HepG2 (cell line): Measurements from ENCODE around the gene JPT1. TPM values are rescaled to one million over a fixed set of nuclear protein-coding genes. Genes with fewer than 3 reads are reported as not detected.

Source experiments
- MYC ChIP-seq: sonication (generic); formaldehyde crosslinking; IDR thresholded peaks from 2 replicates; pipeline ENCODE4 v1.9.0; 2021; ENCODE audit warnings: missing genetic modification reagents, borderline replicate concordance
- NFE2L1 ChIP-seq: sonication (generic); formaldehyde crosslinking; IDR thresholded peaks from 2 replicates; pipeline ENCODE4 v1.4.0; 2020; ENCODE audit warnings: missing genetic modification reagents, mild to moderate bottlenecking, borderline replicate concordance
- NR1H2 ChIP-seq: sonication (generic); formaldehyde crosslinking; IDR thresholded peaks from 2 replicates; pipeline ENCODE4 v1.8.1; 2022; ENCODE audit warnings: low read depth, missing genetic modification reagents, borderline replicate concordance
- PHF8 ChIP-seq: sonication (generic); formaldehyde crosslinking; IDR thresholded peaks from 2 replicates; pipeline ENCODE4 v1.5.0; 2020; ENCODE audit warnings: missing genetic modification reagents
- POLR2G ChIP-seq: fragments of 200-400 bp; formaldehyde crosslinking; IDR thresholded peaks from 2 replicates; pipeline ENCODE4 v1.6.1; 2018; ENCODE audit warnings: mild to moderate bottlenecking, low read depth, low read length, moderate library complexity
- RELA ChIP-seq: sonication (generic); formaldehyde crosslinking; IDR thresholded peaks from 2 replicates; pipeline ENCODE4 v1.4.0; 2020; ENCODE audit warnings: missing genetic modification reagents
- RXRB ChIP-seq: IDR thresholded peaks from 2 replicates; pipeline ENCODE4 v1.6.1; 2016; ENCODE audit warnings: borderline replicate concordance, missing genetic modification reagents, missing compliant biosample characterization
- SP1 ChIP-seq, 2 experiments: fragments of 450-650 bp in 1 of 2; sonication (generic) in 1 of 2; formaldehyde crosslinking in 1 of 2; IDR thresholded peaks; 2 replicates each; pipeline versions ENCODE4 v1.4.0 to v1.6.1; 2016 to 2020; ENCODE audit warnings: missing genetic modification reagents in 1 of 2
- SP4 ChIP-seq: sonication (generic); formaldehyde crosslinking; IDR thresholded peaks from 2 replicates; pipeline ENCODE4 v1.8.1; 2023; ENCODE audit warnings: mild to moderate bottlenecking, missing genetic modification reagents
- SRSF9 ChIP-seq: fragments of 200-400 bp; formaldehyde crosslinking; IDR thresholded peaks from 2 replicates; pipeline ENCODE4 v1.6.1; 2018; ENCODE audit warnings: borderline replicate concordance, mild to moderate bottlenecking, low read depth, low read length; ENCODE audit not compliant: insufficient read depth, poor library complexity, severe bottlenecking
- ZFP41 ChIP-seq: sonication (generic); formaldehyde crosslinking; IDR thresholded peaks from 2 replicates; pipeline ENCODE4 v1.4.0; 2020; ENCODE audit warnings: mild to moderate bottlenecking, missing genetic modification reagents, borderline replicate concordance
- ZNF256 ChIP-seq: sonication (generic); formaldehyde crosslinking; conservative IDR thresholded peaks from 2 replicates; pipeline ENCODE4 v1.4.0; 2020; ENCODE audit warnings: missing genetic modification reagents
- polyA plus RNA-seq, 8 experiments: library from polyadenylated mRNA; depleted of rRNA in 3 of 8; stranded (reverse) in 7 of 8; unstranded in 1 of 8; fragments of >200 nt; fragmentation: Illumina TruSeq in 4 of 8; extraction: Trizol in 4 of 8; gene quantifications; 2 replicates each; pipeline versions ENCODE4 v1.2.1 to v1.2.3, GENCODE V29; 2011 to 2016; ENCODE audit warnings: low read depth in 4 of 8, missing spikeins in 1 of 8, mixed read lengths in 1 of 8; ENCODE audit not compliant: insufficient read depth in 1 of 8
- total RNA-seq, 5 experiments: library from RNA; depleted of rRNA; stranded (reverse); fragments of >200 nt; fragmentation: Illumina TruSeq; extraction: Trizol; gene quantifications; 2 replicates each; pipeline ENCODE4 v1.2.3, GENCODE V29; 2016; ENCODE audit warnings: low read depth in 1 of 5
- TF ChIP-seq, protein P1 (sequence below): sonication (generic); formaldehyde crosslinking; IDR thresholded peaks from 2 replicates; pipeline ENCODE4 v1.4.0; 2020; ENCODE audit warnings: missing genetic modification reagents, borderline replicate concordance
- TF ChIP-seq, protein P2 (sequence below): sonication (generic); formaldehyde crosslinking; IDR thresholded peaks from 2 replicates; pipeline ENCODE4 v1.4.0; 2020; ENCODE audit warnings: missing genetic modification reagents
- TF ChIP-seq, protein P3 (sequence below): sonication (generic); formaldehyde crosslinking; IDR thresholded peaks from 2 replicates; pipeline ENCODE4 v1.4.0; 2020; ENCODE audit warnings: mild to moderate bottlenecking, missing genetic modification reagents
- TF ChIP-seq, protein P4 (sequence below): sonication (generic); formaldehyde crosslinking; IDR thresholded peaks from 2 replicates; pipeline ENCODE4 v1.4.0; 2020; ENCODE audit warnings: missing genetic modification reagents, borderline replicate concordance
- TF ChIP-seq, protein P5 (sequence below): IDR thresholded peaks from 2 replicates; pipeline ENCODE4 v1.6.1; 2012; ENCODE audit warnings: inconsistent platforms
- TF ChIP-seq, protein P6 (sequence below): sonication (generic); formaldehyde crosslinking; conservative IDR thresholded peaks from 2 replicates; pipeline ENCODE4 v1.4.0; 2020; ENCODE audit warnings: missing genetic modification reagents

Gene JPT1
- total and polyA plus RNA-seq, 2 of the 13 experiments (the other 11 are each of a cell fraction or from before 2014, with no cell fraction given) = 43.3 to 256 TPM

DNA sequence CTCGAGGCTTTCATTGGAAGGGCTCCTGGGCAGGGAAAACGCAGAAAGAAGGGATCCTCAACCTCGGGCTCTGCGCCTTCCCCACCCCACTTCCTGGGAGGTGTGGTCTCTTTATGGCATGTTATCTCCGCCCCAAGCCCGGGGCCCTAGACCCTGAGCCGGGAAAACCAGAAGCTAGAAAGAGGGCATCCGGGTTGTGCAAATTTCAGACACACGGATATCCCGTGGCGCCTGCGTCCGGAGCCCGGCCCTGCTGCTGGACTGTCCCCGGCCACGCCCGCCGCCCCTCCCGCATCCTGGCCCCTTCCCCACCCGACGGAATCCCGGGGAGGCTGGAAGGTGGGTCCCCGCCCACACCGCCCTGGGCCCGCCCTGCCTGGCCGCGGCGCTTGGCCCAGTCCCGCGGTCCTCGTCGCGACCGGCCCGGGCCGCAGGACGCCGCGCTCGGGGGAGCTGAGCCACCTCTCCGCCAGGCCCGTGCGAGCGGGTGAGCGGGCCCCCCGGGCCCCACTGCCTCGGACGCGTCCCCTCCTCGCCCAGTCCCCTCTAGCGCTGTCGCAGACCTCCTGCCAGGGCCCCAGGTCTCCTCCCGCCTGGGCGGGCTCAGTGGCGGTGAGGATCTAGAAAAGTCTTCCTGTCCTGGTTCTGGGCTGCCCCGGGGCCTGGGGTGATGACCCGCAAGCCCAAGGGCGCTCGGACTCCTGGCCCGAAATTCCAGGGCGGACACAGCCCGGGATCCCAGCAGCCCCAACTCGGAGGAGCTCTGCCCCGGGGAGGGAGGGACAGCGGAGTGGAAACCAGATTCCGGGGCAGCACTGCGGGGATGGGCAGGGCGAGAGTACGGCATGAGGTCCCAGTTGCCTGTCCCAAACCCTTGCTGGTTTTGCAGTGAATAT is 66.5 kb downstream of the JPT1 start, which contains the start of gene SLC16A5 (continued):
- TF ChIP-seq, protein P1, sequence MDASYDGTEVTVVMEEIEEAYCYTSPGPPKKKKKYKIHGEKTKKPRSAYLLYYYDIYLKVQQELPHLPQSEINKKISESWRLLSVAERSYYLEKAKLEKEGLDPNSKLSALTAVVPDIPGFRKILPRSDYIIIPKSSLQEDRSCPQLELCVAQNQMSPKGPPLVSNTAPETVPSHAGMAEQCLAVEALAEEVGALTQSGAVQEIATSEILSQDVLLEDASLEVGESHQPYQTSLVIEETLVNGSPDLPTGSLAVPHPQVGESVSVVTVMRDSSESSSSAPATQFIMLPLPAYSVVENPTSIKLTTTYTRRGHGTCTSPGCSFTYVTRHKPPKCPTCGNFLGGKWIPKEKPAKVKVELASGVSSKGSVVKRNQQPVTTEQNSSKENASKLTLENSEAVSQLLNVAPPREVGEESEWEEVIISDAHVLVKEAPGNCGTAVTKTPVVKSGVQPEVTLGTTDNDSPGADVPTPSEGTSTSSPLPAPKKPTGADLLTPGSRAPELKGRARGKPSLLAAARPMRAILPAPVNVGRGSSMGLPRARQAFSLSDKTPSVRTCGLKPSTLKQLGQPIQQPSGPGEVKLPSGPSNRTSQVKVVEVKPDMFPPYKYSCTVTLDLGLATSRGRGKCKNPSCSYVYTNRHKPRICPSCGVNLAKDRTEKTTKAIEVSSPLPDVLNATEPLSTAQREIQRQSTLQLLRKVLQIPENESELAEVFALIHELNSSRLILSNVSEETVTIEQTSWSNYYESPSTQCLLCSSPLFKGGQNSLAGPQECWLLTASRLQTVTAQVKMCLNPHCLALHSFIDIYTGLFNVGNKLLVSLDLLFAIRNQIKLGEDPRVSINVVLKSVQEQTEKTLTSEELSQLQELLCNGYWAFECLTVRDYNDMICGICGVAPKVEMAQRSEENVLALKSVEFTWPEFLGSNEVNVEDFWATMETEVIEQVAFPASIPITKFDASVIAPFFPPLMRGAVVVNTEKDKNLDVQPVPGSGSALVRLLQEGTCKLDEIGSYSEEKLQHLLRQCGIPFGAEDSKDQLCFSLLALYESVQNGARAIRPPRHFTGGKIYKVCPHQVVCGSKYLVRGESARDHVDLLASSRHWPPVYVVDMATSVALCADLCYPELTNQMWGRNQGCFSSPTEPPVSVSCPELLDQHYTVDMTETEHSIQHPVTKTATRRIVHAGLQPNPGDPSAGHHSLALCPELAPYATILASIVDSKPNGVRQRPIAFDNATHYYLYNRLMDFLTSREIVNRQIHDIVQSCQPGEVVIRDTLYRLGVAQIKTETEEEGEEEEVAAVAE (CRISPR knock-in tag) = peak; percentile 34; the same call in 1 of the 2 replicates
- no peak for TF ChIP-seq ZFP41 (CRISPR knock-in tag)
- no peak for TF ChIP-seq SP1 (IDR thresholded peaks at IDR 0.05)
- peak; percentile 61 for TF ChIP-seq SP1 (CRISPR knock-in tag; IDR thresholded peaks at IDR 0.05)
- TF ChIP-seq ZNF256 (CRISPR knock-in tag) = no peak
- peak; percentile 44 for TF ChIP-seq POLR2G
- peak; percentile 25; the same call in 1 of the 2 replicates for TF ChIP-seq MYC (CRISPR knock-in tag)
- TF ChIP-seq, protein P2, sequence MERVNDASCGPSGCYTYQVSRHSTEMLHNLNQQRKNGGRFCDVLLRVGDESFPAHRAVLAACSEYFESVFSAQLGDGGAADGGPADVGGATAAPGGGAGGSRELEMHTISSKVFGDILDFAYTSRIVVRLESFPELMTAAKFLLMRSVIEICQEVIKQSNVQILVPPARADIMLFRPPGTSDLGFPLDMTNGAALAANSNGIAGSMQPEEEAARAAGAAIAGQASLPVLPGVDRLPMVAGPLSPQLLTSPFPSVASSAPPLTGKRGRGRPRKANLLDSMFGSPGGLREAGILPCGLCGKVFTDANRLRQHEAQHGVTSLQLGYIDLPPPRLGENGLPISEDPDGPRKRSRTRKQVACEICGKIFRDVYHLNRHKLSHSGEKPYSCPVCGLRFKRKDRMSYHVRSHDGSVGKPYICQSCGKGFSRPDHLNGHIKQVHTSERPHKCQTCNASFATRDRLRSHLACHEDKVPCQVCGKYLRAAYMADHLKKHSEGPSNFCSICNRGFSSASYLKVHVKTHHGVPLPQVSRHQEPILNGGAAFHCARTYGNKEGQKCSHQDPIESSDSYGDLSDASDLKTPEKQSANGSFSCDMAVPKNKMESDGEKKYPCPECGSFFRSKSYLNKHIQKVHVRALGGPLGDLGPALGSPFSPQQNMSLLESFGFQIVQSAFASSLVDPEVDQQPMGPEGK = peak; percentile 82
- no peak for TF ChIP-seq RELA (CRISPR knock-in tag)
- TF ChIP-seq, protein P3, sequence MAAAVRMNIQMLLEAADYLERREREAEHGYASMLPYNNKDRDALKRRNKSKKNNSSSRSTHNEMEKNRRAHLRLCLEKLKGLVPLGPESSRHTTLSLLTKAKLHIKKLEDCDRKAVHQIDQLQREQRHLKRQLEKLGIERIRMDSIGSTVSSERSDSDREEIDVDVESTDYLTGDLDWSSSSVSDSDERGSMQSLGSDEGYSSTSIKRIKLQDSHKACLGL (CRISPR knock-in tag) = no peak
- TF ChIP-seq, protein P4, sequence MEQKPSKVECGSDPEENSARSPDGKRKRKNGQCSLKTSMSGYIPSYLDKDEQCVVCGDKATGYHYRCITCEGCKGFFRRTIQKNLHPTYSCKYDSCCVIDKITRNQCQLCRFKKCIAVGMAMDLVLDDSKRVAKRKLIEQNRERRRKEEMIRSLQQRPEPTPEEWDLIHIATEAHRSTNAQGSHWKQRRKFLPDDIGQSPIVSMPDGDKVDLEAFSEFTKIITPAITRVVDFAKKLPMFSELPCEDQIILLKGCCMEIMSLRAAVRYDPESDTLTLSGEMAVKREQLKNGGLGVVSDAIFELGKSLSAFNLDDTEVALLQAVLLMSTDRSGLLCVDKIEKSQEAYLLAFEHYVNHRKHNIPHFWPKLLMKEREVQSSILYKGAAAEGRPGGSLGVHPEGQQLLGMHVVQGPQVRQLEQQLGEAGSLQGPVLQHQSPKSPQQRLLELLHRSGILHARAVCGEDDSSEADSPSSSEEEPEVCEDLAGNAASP (CRISPR knock-in tag) = no peak
- TF ChIP-seq, protein P5, sequence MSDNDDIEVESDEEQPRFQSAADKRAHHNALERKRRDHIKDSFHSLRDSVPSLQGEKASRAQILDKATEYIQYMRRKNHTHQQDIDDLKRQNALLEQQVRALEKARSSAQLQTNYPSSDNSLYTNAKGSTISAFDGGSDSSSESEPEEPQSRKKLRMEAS = peak; percentile 41
- TF ChIP-seq SRSF9 = no peak
- peak; percentile 77 for TF ChIP-seq RXRB (CRISPR knock-in tag)
- peak; percentile 17; the same call in 1 of the 2 replicates for TF ChIP-seq SP4 (CRISPR knock-in tag)
- TF ChIP-seq, protein P6, sequence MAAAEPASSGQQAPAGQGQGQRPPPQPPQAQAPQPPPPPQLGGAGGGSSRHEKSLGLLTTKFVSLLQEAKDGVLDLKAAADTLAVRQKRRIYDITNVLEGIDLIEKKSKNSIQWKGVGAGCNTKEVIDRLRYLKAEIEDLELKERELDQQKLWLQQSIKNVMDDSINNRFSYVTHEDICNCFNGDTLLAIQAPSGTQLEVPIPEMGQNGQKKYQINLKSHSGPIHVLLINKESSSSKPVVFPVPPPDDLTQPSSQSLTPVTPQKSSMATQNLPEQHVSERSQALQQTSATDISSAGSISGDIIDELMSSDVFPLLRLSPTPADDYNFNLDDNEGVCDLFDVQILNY (CRISPR knock-in tag) = no peak; the same call in 1 of the 2 replicates
- TF ChIP-seq NFE2L1 (CRISPR knock-in tag) = no peak
- no peak for TF ChIP-seq NR1H2
- peak; percentile 52 for TF ChIP-seq PHF8 (CRISPR knock-in tag)
